CD4-positive, alpha-beta T cell treated with Interleukin-2 at 100 ng/mL for 4 hours (primary cell): Measurements from ENCODE around the gene ZNRF1.

Experiments
- DNase-seq: peaks from one replicate; pipeline ENCODE4 v3.0.0-alpha.2; 2020; ENCODE audit warnings: low spot score

Gene ZNRF1

DNA sequence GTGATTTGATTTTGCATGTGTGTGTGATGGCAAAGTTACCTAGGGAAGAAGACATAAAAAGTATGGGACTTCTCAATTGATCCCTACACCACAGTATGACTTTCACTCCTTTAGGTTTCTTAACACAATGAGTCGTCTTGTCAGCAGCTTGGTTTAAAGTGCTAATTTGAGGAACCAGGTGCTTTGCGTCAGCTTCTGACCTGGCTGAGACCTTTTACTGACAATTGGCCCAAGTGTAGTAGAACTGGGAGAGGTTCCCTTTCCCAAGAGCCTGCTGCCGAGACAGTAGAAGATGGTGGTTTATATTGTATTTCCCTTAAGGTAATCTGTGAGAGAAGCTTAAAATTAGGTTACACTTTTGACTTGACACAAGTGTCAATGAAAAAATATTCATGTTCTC is 62.8 kb downstream of the ZNRF1 start:
- DNase-seq: no peak

GRCh38 chr16:75062135-75062975 is 63.5 kb downstream of the ZNRF1 start:
- no peak for DNase-seq

DNA sequence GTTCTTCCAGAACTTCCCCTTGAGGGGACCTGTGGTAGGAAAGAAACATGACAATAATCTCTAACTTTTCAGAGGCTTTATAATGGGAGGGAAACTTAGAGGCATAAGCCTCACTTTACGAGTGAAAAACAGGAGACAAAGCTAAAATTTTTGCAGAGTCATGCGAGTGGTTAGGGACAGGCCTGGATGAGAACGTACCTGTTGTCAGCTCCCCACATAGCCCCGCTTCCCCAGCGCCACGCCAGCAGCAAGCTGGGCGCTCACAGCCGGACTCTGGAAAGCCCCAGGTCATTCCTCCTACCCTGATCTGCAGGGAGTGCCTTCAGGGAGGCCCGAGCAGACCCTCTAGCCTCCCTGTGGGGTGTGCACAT is 64.1 kb downstream of the ZNRF1 start:
- DNase-seq: no peak

DNA sequence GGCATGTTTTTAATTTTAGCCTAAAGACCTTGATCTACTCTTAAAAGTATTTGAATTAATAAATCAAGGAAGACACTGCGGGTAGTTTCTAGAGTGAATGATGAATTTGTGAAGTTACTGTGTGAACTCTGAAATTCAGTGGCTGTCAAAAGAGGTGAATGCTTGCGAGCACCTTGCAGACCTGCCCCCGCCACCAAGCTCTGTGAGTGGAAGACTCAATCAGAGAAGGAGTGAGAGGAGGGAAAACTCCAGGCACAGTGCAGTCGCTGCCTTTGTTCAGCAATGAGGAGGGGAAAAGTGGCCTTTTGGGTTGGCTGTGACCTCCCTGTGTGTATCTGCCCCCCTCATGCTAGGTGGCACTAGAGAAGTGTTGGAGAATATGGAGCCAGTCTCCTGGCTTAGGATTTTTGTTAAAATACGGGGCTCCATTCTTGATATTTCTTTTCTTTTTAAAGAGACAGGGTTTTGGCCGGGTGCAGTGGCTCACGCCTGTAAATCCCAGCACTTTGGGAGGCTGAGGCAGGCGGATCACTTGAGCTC is 64.8 kb downstream of the ZNRF1 start:
- DNase-seq: no peak

DNA sequence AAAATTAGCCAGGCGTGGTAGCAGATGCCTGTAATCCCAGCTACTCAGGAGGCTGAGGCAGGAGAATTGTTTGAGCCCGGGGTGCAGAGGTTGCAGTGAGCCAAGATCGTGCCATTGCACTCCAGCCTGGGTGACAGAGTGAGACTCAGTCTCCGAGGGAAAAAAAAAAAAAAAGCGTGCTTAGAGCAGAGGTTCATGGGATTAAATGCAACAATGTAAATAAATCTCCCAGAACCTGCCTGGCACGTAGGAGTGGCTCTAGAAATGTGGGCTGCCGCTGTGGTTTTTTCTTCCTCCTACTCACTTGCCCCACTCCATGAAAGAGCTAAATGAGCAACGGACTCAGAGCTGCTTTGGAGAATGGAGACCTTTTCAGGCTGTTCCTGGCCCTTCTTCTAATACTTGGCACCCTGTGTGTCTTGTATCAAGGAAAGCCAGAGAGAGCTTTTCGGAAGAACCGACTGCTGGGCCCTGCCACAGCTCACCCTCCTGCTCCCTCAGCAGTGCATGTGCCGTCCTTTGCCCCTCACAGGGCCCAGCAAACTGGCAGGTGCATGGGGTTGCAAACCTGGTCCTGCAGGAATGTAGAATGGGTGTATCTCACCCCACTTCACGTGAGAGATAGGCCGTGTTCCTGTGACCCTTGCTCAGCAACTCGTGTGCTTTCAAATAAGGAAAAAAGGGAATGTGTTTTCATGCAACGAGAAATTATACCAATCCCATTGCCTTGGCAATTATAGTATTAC is 65.8 kb downstream of the ZNRF1 start:
- peak; percentile 16 for DNase-seq

GRCh38 chr16:75065149-75065505 is 66.3 kb downstream of the ZNRF1 start:
- peak; percentile 25 for DNase-seq

DNA sequence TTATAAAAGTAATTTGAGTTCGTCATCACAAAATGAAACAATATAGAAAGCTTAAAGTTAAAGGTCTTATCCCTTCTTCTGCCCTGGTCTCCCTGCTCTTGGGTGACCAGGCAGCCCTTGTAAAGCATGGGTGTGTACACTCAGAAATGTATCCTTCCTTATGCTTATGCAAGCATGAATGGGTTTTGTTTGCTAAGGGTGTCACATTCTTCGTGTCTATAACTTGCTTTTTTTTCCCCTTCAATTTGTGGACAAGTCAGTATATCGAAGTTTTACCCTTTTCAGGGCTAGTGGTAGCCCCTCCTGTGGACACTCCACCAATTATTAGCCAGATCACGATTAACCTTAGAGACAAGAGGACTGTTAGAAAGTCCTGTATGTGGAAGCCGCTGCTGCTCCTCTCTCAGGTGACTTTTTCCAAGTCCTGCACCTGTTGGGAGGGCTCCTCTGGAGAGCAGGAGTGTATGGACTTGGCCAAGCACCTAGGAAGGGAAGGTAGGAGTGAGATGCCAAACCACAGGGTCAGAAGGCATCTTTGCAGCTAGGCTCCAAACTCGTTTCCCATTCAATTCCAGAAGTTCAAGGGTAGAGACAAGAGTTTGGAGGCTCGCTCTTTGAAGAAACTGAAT is 66.8 kb downstream of the ZNRF1 start:
- no peak for DNase-seq

DNA sequence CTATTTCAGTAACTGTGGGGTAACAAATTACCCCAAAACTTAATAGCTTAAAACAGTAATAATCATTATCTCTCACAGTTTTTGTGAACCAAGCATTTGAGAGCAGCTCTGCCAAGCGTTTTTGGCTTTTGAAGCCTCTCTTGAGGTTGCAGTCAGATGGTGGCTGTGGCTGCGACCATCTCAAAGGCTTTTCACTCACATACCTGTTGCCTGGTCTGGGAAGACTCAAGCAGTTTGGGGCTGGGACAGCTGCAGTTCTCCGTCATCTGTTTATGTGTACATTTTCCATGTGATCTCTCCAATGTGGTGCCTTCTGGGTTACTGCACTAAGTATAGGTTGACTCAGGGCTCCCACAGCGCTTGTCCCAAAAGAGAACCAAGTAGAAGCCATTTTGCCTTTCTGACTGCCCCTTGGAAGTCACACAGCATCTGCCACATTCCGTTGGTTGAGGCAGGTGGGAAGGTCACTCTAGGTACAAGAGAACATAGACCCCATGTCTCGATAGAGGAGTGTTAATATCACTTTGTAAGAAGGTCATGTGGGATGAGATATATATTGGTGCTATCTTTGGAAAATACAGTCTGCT is 68.1 kb downstream of the ZNRF1 start:
- no peak for DNase-seq

- DNase-seq: no peak
Observed at GRCh38 chr16:75068085-75069031, 69.5 kb downstream of the ZNRF1 start.

- no peak for DNase-seq
Observed at GRCh38 chr16:75070012-75070841, 71.4 kb downstream of the ZNRF1 start.

DNA sequence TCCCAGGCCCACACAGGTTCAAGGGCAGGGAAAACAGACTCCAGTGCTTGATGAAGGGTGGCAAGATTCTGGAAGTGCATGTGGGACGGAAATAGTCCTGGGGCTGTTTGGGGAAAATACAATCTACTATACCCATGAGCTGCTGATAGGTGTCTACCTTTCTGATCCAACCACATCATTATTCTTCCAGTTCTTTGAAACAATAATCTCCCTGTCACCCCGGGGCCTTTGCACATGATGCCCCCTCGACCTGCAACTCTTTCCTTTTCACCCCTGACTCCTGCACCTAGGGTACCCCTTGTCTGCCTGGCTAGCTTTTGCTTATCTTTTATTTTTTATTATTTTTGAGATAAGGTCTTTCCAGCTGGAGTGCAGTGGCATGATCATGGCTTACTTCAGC is 72.8 kb downstream of the ZNRF1 start:
- DNase-seq: no peak

DNA sequence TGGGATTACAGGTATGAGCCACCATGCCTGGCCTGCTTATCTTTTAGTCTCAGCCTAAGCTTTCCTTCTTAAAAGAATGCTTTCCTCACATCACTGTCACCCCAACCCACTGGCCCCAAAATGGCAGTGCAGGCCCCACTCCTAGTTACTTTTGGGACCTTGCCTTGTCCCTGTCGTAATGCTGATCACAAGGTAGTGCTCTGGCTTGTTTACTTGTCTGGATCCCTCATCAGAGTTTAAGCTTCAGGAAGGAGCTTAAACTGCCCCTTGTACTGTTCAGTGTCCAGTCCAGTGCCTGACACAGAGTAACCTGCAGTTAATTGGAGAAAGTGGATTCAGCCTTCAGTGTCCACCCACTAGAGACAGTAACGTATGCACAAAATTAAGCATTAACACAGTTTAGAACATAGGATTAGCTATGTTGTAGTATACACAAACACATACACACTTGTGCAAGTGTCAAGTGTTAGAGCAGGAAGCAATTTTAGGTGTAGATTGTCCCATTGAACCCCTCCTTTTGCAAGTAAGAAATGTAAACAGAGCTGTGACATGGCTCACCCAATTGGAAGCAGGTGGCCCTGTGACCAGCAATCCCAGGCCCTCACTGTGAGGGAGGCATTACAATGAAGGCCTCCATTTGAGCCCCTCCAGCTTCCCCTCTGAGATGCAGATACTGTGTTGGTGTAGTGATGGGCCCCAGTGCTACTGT is 73.6 kb downstream of the ZNRF1 start:
- no peak for DNase-seq

DNA sequence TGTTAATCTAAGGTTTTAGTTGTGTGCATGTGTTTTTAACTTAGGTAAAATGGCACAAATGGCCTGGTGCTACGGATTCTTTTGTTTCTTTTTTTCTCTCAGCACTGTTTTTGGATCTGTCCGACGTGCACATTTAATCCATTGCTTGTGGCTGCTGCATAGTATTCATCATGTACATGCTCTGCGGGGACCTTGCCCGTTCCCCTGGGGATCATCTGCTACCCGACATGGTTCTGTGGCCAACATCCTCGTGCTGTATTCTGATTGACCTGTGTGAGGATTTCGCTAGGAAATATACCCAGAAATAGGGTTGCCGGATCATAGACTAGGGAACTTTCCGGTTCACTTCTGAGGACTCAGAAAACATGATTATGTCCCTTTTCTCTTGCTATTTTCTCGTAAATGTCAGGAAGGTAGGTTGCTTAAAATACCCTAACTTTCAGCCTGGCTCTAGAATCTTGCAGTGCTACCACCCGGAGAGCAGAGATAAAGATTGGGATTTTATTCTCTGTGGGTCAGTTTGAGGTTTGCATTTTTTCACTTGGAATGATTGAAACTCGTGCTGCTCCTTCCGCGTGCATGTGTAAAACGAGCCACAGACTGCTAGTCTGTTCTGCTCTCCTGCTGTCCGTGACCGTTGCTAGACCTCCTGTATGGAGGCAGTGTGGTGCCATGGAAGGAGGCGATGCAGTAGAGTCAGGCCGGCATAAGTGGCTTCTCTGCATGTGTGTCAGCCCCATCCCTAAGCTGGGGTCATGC is 74.9 kb downstream of the ZNRF1 start:
- no peak for DNase-seq

DNA sequence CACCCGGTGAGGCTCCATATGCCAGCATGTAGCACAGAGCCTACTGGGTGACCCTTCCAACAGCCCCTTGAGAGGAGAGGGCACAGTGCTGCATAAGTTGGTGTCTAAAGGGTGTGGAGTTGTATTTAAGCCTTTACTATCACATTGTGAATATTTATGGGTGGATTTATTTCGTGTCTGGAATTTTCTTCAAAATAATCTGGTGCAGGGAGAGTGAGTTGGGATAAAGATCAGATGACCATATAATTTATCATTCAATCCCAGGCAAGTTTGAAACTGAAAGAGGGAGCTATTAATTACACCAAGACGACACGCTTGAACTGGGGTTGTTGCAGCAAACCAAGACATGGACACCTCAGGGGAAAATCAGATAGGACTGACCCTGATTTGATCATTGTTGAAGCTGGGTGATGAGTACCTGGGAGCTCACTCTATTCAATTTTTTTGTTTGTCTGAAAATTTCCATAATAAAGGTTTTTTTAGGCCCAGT is 75.5 kb downstream of the ZNRF1 start:
- no peak for DNase-seq

DNA sequence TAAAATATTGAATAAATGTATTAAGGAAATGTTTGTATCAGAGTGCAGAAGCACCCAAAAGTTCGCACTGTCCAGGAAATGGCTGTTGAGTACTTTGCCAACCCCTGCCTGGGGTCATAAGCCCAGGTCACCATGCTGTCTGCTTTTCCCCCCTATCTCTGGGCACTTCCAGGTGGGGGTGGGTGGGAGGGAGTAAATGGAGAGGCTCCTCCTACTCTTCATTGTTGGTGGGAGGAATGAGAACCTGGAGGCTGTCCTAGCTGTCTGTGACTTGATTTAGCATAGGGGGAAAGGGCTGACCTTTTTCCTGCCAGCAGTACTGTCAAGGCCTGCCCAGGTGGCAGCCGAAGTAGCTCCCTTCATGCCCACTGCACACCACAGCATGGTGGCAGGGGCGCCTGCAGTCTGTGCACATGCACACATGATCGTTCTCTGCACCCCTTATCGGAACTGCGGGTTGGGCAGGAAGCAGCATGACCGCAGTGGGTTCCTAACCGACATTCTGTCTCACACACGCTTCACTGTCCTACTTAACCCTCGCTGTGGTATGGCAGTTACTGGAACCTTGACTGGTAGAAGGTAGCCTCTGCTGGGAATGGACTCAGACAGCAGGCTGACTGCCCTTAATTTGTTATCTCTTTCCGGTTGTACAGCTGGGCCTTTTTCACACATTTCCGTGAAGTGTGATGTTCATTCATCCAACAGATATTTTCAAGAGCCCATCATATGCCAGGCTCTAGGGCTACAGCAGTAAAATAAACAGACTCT is 76.3 kb downstream of the ZNRF1 start:
- DNase-seq: peak; percentile 89

DNA sequence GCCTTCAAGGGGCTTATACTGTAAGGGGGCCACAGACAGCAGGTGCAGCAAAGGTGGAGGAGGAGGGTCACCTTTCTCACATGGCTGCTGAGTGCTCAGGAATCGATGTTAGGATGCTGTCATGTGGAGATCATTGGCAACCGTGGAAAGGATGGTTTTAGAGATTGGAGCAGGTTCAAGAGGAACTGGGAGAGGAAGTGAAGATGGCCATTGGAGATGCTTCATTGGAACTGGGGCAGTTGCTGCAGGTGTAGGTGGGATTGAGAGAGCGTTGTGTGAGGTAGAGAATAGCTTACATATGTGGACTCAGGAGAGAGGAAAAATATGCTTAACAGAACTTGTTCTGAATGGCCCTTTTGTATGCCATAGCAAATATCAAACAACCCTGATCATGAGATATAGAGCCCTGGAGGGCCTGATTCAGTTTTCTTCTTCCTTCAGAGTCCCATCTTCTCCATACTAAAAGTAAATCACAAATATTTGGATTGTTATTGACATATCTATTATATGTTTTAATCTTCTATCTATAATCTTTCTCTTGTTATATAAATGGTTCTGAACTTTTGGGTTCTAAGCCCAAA is 77.0 kb downstream of the ZNRF1 start:
- DNase-seq: no peak

DNA sequence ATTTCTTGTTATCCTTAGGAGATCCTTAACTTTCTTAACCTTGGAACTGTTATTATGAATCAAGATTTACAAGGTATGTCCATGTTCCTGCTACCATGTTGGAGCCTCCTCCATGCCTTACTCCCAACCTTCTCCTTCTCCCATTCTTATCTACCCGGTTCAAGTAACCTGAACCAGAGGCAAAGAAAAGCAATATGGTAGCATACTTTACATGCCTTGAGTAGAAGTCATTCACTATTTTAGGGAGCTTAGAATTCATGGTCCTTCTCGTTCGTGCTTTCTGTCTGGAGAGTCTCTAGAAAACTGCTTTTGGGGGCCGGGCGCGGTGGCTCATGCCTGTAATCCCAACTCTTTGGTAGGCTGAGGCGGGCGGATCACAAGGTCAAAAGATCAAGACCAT is 80.1 kb downstream of the ZNRF1 start:
- no peak for DNase-seq
